Left lung (tissue), 10 donors: Measurements from ENCODE around the gene SEPTIN7. TPM values are rescaled to one million over a fixed set of nuclear protein-coding genes. Genes with fewer than 3 reads are reported as not detected.

Source experiments
- ATAC-seq: fragments of 200-7000 bp; cut with Tn5 transposase; one replicate; pipeline ENCODE4 v1.9.1; 2020; ENCODE audit warnings: moderate library complexity
- DNase-seq, 4 donors: peaks; one replicate each; pipeline ENCODE4 v3.0.0-alpha.2; 2013 to 2020
- H3K27ac ChIP-seq, 2 donors: fragments of 200-600 bp; sonication (generic) in 1 of 2; one replicate each; pipeline versions ENCODE4 v1.5.0 to v1.8.0; 2020 to 2021
- H3K27me3 ChIP-seq, 2 donors: fragments of 200-600 bp; sonication (generic) in 1 of 2; one replicate each; pipeline versions ENCODE4 v1.5.0 to v1.8.0; 2020 to 2021
- H3K36me3 ChIP-seq, 2 donors: fragments of 200-600 bp; sonication (generic) in 1 of 2; one replicate each; pipeline versions ENCODE4 v1.5.0 to v1.8.0; 2020 to 2021
- H3K4me1 ChIP-seq, 2 donors: fragments of 200-600 bp; one replicate each; pipeline ENCODE4 v1.8.0; 2021
- H3K4me3 ChIP-seq, 2 donors: fragments of 200-600 bp; sonication (generic) in 1 of 2; one replicate each; pipeline versions ENCODE4 v1.5.0 to v1.8.0; 2020 to 2021; ENCODE audit warnings: mild to moderate bottlenecking in 1 of 2
- H3K9me3 ChIP-seq, 2 donors: fragments of 200-600 bp; sonication (generic) in 1 of 2; one replicate each; pipeline versions ENCODE4 v1.5.0 to v1.8.0; 2020 to 2021
- CTCF ChIP-seq, 2 donors: fragments of 200-600 bp; sonication (generic) in 1 of 2; IDR thresholded peaks; one replicate each; pipeline versions ENCODE4 v1.5.0 to v1.8.0; 2021; ENCODE audit warnings: antibody characterized with exemption in 2 of 2
- intact Hi-C, 2 donors: fragments of 100-400 bp; cut with DNase I; formaldehyde crosslinking; loops; one replicate each; pipeline versions ENCODE4 v1.11.2 to v1.14.2; 2022
- polyA plus RNA-seq, 6 donors: library from polyadenylated mRNA; unstranded; fragments of 120-200 nt; gene quantifications; one replicate each; pipeline ENCODE4 v1.2.1, GENCODE V29; 2013; ENCODE audit not compliant: insufficient read length in 6 of 6
- total RNA-seq, 2 donors: library from RNA; stranded (reverse); fragmentation: NEBNext Ultra II Directional; extraction: Animal tissue kit (Norgen Biotek cat#: 25700); gene quantifications; one replicate each; pipeline ENCODE4 v1.2.1, GENCODE V29; 2021
- donor health status: DM: no; HTN: yes; CAD: no.
- donor health status: DM: no; HTN: no; CAD: no.

SEPTIN7 gene
- total and polyA plus RNA-seq, 8 donors, result 174 to 511 (median 440) TPM

GRCh38 chr7:35761871-35762677 is 38.8 kb upstream of the SEPTIN7 start:
- Histone ChIP-seq H3K27ac (no peak overlapping the region), H3K27me3 (no peaks in the 10 kb centered on the region)

GRCh38 chr7:35762781-35763180 is 38.1 kb upstream of the SEPTIN7 start:
- no peak for TF ChIP-seq CTCF (IDR thresholded peaks at IDR 0.05)
- Histone ChIP-seq H3K4me1 (peaks cover 0 to 5% of the 10 kb centered on the region in 2 donors), H3K36me3 (no peaks in the 10 kb centered on the region), H3K4me3 (no peak overlapping the region), H3K9me3 (no peaks in the 10 kb centered on the region), H3K27ac (no peak overlapping the region), H3K27me3 (no peaks in the 10 kb centered on the region)
- intact Hi-C loops, result no loop called here
- ATAC-seq (no peak), DNase-seq (no peak)

More at GRCh38 chr7:35761871-35762677, 38.8 kb upstream of the SEPTIN7 start:
- intact Hi-C loops, result no loop called here
- no peaks in the 10 kb centered on the region for H3K9me3 ChIP-seq
- H3K4me1 ChIP-seq, result peaks cover 0 to 5% of the 10 kb centered on the region in 2 donors
- H3K36me3 ChIP-seq, result no peaks in the 10 kb centered on the region
- H3K4me3 ChIP-seq, result no peak overlapping the region
- DNase-seq (no peak), ATAC-seq (no peak)
- no peak for TF ChIP-seq CTCF (IDR thresholded peaks at IDR 0.05)

- Histone ChIP-seq H3K27me3 (no peaks in the 10 kb centered on the region), H3K27ac (no peak overlapping the region), H3K36me3 (no peaks in the 10 kb centered on the region), H3K4me1 (no peaks in the 10 kb centered on the region), H3K4me3 (no peak overlapping the region), H3K9me3 (no peaks in the 10 kb centered on the region)
- ATAC-seq (no peak), DNase-seq (no peak)
- intact Hi-C loops, result no loop called here
- TF ChIP-seq CTCF (IDR thresholded peaks at IDR 0.05), result no peak
Measured at GRCh38 chr7:35768346-35768745, 32.5 kb upstream of the SEPTIN7 start.

GRCh38 chr7:35771776-35772175 is 29.1 kb upstream of the SEPTIN7 start:
- no peak overlapping the region for H3K27ac ChIP-seq
- intact Hi-C loops, result no loop called here
- no peaks in the 10 kb centered on the region for H3K4me1 ChIP-seq
- DNase-seq, result no peak
- no peak for ATAC-seq
- no peaks in the 10 kb centered on the region for H3K27me3 ChIP-seq
- no peaks in the 10 kb centered on the region for H3K36me3 ChIP-seq
- H3K9me3 ChIP-seq, result no peaks in the 10 kb centered on the region
- H3K4me3 ChIP-seq, result no peak overlapping the region
- TF ChIP-seq CTCF (IDR thresholded peaks at IDR 0.05), result no peak

GRCh38 chr7:35773994-35774393 is 26.9 kb upstream of the SEPTIN7 start:
- no peak overlapping the region for H3K27ac ChIP-seq
- H3K9me3 ChIP-seq, result no peaks in the 10 kb centered on the region
- intact Hi-C loops, result no loop called here
- TF ChIP-seq CTCF (IDR thresholded peaks at IDR 0.05), result no peak
- ATAC-seq, result no peak
- H3K27me3 ChIP-seq, result no peaks in the 10 kb centered on the region
- no peak for DNase-seq
- H3K4me3 ChIP-seq, result no peak overlapping the region
- H3K36me3 ChIP-seq, result no peaks in the 10 kb centered on the region
- H3K4me1 ChIP-seq, result no peaks in the 10 kb centered on the region
